H7 (cell line): ENCODE results near the gene TAF11L12. TPM values are rescaled to one million over a fixed set of nuclear protein-coding genes. Genes with fewer than 3 reads are reported as not detected.
"Not testable (repeated sequence)": the region's sequence is repeated elsewhere in the genome, so short reads cannot be mapped to it uniquely, and the experiment has no call there.

Source experiments
- DNase-seq: peaks from one replicate; pipeline ENCODE4 v3.0.0; 2012
- H3K27me3 ChIP-seq: 2 replicates; pipeline ENCODE4 v1.6.0; 2011; ENCODE audit warnings: mild to moderate bottlenecking, low read length; ENCODE audit not compliant: control insufficient read depth, insufficient read depth
- H3K36me3 ChIP-seq: replicated peaks from 2 replicates; pipeline ENCODE4 v1.5.1; 2011; ENCODE audit warnings: low read length; ENCODE audit not compliant: control insufficient read depth, insufficient read depth
- H3K4me3 ChIP-seq: 2 replicates; pipeline ENCODE4 v1.5.1; 2011; ENCODE audit warnings: low read depth, mild to moderate bottlenecking, control low read depth, low read length, moderate library complexity; ENCODE audit not compliant: insufficient read depth
- total RNA-seq: library from RNA; depleted of rRNA; stranded (reverse); fragments of >200 nt; shearing (Covaris generic); gene quantifications from 2 replicates; pipeline ENCODE4 v1.2.3, GENCODE V29; 2014; rRNA removed

TAF11L12 gene
- total RNA-seq, 1 experiment from 2014 or later = not detected

DNA sequence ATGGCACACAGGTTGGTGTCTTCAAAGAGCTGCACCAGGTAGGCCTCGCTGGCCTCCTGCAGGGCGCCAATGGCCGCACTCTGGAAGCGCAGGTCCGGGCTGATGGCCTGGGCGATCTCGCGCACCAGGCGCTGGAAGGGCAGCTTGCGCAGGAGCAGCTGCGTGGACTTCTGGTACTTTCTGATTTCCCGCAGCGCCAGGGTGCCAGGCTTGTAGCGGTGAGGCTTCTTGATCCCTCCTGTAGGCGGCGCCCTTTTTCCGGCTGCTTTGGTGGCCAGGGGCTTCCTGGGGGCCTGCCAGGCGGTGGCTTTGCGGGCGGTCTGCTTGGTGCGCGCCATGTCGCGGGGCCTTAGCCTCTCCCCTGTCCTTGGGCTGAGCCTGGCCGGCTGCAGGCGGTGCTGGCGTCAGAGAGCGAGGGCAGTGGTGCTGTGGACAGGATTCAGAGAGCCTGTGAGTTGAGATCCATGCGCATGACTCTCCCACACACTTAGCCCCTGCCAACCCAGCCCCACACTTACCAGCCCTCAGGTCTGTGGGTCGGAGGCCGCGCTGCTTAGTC, 45.1 kb downstream of the TAF11L12 start:
- H3K4me3 ChIP-seq, H3K27me3 ChIP-seq, DNase-seq, H3K36me3 ChIP-seq: not testable (repeated sequence)

DNA sequence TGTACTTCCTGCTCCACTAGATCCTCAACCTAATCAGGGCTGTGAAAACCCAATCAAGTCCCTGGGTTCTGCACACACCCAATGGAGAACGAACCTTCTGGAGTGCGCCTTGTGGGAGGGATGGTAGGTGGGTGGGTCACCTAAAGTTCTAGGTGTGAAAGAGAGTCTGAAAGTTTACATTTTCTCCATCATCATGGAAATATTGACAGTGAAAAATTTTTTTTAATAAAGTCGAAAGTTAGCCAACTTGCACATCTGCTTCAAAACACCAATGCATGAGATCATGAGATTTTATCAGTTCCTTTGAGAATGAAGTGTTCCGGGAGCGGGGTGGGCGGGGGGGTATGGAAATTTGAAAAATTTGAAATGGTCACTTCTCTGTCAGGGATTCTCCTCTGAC, 45.7 kb downstream of the TAF11L12 start:
- no peak for DNase-seq
- H3K27me3 ChIP-seq = no peaks in the 10 kb centered on the region
- H3K36me3 ChIP-seq = no peaks in the 10 kb centered on the region
- H3K4me3 ChIP-seq = no peak overlapping the region

Other genes starting within 250 kb of the TAF11L12 start
- not detected in 2 replicates for gene TAF11L2, start 112.2 kb upstream of the TAF11L12 start, total RNA-seq
- not detected in 2 replicates for gene TAF11L3, start 92.0 kb upstream of the TAF11L12 start, total RNA-seq
- gene TAF11L4, start 88.6 kb upstream of the TAF11L12 start, total RNA-seq = not detected in 2 replicates
- not detected in 2 replicates for gene TAF11L5, start 85.2 kb upstream of the TAF11L12 start, total RNA-seq
- gene TAF11L6, start 81.7 kb upstream of the TAF11L12 start, total RNA-seq = not detected in 2 replicates
- not detected in 2 replicates for gene TAF11L7, start 24.6 kb upstream of the TAF11L12 start, total RNA-seq
- not detected in 2 replicates for gene TAF11L8, start 19.4 kb upstream of the TAF11L12 start, total RNA-seq
- not detected in 2 replicates for gene TAF11L9, start 16.0 kb upstream of the TAF11L12 start, total RNA-seq
- gene TAF11L10, start 12.6 kb upstream of the TAF11L12 start, total RNA-seq = not detected in 2 replicates
- gene TAF11L11, start 6.2 kb upstream of the TAF11L12 start, total RNA-seq = not detected in 2 replicates
- not detected in 2 replicates for gene TAF11L13, start 21.7 kb downstream of the TAF11L12 start, total RNA-seq
- gene TAF11L14, start 24.1 kb downstream of the TAF11L12 start, total RNA-seq = not detected in 2 replicates